HG03571 (cell line): ENCODE results near the gene RNF152.
"Not testable (repeated sequence)": the region's sequence is repeated elsewhere in the genome, so short reads cannot be mapped to it uniquely, and the experiment has no call there.

Experiments
- ATAC-seq: cut with Tn5 transposase; IDR thresholded peaks from one replicate; pipeline ENCODE4 v1.9.1; 2021; ENCODE audit not compliant: unreplicated experiment

RNF152 gene

GRCh38 chr18:61824733-61825363, 68.0 kb downstream of the RNF152 start:
- ATAC-seq: no peak

- ATAC-seq: no peak
These were observed 69.2 kb downstream of the RNF152 start for GRCh38 chr18:61823595-61823994.

DNA sequence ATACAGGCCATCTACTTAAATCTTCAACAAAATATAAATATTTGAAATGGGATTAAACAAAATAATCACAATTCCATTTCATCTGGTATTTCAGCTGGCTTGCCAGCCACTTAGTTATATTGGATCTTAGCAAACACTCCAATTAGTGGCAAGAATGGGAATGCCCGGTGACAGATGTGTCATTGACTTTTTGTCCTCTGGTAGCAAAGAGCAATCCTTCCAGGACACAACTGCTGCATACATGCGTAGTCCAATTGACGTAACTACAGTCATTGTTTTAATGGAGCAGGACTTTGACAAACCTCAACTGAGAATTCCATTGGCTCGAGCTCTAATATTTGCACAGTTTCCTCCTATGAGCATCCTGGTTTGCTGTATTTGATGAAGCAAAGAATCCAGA, 69.9 kb downstream of the RNF152 start:
- ATAC-seq: no peak

GRCh38 chr18:61821748-61822147, 71.1 kb downstream of the RNF152 start:
- no peak for ATAC-seq

- ATAC-seq: no peak
These were observed 71.9 kb downstream of the RNF152 start for GRCh38 chr18:61820882-61821281.

DNA sequence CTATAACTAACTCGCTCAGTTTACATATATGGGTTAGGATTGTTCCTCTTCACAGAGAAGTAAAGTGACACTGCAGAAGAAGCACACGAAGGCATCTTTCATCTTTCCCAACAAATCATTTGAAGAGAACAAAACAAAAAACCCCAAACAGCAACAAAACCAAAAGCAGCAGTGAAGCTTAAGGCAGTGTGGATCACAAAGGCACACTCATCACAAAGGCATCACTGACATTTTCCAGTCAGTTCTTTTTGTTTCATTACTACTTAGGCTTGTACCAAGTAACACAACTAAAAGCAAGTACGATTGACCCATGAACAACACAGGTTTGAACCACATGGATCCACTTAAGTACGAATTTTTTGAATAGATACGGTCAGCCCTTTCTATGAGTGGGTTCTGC, 75.7 kb downstream of the RNF152 start:
- ATAC-seq: no peak

GRCh38 chr18:61815885-61816470, 76.8 kb downstream of the RNF152 start:
- ATAC-seq: no peak

DNA sequence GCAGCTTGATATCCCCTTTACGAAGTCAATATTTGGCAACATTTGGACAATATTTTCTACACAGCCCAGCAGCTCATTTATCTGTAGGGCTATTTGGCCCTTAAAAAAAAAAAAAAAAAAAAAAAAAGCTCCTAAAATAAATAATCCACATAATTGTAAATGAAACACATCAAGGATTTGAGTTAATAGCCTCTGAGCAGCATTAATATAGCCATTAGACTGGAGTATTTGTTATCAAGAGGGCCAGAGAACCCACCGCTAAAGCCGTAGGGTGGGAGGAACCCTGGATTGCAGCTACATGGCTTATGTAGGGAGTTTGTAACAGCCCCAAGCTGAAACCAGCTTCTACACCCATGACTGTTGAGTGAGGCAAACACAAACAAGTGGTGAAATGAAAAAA, 84.5 kb downstream of the RNF152 start:
- ATAC-seq: no peak

DNA sequence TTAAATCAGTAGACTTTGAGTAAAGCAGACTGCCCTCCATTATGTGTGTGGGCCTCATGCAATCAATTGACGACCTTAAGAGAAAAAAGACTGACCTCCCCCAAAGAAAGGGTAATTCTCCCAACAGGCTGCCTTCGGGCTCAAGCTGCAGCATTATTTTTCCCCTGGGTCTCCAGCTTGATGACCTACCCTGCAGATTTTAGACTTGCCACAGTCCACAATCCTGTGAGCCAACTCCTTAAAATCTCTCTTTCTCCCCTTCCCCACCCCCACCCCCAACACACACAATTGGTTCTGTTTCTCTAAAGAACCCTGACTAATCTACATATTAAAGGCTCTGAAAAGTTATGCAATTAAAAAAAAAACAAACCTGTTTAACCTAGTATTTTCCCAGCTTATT, 89.4 kb downstream of the RNF152 start:
- no peak for ATAC-seq

DNA sequence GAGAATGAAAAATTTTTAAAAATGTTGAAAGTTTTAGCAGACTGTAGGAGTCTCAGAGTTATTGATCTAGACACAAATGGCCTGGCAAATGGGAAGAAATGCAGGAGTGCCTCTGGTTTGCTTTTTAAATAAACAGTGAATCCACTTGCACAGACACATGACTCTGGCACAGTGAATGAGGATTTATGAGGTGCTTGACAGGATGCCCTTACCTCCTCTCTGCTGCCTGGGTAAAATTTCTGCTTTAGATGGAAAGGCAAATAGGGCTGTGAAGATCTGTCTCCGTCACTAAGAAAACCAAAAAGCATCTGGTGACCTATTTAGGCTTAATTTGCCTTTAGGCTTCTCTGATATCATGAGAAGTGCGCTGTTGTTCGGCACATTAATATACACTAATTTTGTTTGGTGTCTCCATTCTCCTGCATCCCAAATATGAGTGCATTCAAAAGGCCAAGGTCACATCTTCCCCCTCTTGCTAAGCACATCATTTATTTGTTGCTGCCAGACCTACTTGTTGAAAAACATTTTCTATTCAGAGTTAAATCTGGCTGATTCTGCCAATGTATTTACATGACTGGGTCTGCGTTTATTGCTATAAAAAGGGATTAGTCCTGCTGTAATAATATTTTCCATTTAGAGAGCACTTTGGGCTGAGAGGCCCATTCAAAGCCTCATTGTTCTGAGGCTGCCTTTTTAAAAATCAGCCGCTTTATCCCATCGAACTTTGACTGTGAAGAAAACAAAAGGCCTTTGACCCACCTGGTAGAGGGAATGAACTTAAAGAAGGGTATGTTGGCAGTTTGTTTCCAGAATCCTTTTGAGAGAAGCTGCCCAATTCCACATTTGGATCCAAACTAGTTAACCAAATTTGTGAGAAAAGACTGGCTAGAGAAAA, 94.9 kb downstream of the RNF152 start:
- no peak for ATAC-seq

GRCh38 chr18:61791031-61791430, 101.8 kb downstream of the RNF152 start:
- no peak for ATAC-seq

DNA sequence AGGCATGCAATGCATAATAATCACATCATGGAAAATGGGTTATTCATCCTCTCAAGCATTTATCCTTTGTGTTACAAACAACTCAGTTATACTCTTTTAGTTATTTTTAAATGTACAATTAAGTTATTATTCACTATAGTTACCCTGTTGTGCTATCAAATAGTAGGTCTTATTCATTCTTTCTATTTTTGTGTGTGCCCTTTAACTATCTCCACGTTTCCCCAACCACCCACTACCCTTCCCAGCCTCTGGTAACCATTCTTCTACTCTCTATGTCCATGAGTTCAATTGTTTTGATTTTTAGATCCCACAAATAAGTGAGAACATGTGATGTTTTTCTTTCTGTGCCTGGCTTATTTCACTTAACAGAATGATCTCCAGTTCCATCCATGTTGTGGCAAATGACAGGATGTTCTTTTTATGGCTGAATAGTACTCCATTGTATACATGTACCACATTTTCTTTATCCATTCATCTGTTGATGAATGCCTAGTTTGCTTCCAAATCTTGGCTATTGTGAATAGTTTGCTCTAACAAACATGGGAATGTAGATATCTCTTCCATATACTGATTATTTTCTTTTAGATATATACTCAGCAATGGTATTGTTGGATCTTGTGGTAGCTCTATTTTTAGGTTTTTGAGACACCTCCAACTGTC, 105.7 kb downstream of the RNF152 start:
- ATAC-seq: not testable (repeated sequence)

- ATAC-seq: no peak
These were observed 107.2 kb downstream of the RNF152 start for GRCh38 chr18:61785588-61785987.

- ATAC-seq: no peak
These were observed 108.0 kb downstream of the RNF152 start for GRCh38 chr18:61784834-61785233.

DNA sequence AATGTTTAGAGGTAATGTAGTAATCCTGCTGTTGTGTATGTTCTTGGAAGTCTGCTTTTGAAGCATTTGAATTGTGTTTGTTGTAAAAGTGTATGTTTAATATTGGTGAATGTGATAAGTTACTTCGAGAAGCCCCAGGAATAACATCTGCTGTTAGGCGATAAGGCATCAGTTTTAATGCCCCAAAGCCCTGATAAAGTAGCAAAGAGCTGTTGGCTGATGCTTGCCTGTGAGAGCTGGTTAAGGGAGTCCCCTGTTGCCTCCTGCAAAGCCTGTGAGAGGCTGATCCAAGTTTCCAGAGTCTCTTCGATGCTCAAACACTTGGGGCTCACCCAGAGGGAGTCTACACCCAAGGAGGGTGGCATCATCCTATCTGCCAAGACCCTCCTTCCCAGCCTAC, 110.3 kb downstream of the RNF152 start:
- ATAC-seq: no peak

DNA sequence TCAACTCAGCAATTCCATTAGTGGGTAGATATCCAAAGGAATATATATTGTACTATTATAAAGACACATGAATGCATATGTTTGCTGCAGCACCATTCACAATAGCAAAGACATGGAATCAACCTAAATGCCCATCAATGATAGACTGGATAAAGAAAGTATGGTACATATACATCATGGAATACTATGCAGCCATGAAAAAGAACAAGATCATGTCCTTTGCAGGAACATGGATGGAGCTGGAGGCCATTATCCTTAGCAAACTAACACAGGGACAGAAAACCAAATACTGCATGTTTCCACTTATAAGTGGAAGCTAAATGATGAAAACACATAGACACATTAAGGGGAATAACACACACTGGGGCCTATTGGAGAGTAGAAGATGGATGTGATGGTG, 116.6 kb downstream of the RNF152 start:
- not testable (repeated sequence) for ATAC-seq

- ATAC-seq: no peak
These were observed 118.0 kb downstream of the RNF152 start for GRCh38 chr18:61774846-61775245.

DNA sequence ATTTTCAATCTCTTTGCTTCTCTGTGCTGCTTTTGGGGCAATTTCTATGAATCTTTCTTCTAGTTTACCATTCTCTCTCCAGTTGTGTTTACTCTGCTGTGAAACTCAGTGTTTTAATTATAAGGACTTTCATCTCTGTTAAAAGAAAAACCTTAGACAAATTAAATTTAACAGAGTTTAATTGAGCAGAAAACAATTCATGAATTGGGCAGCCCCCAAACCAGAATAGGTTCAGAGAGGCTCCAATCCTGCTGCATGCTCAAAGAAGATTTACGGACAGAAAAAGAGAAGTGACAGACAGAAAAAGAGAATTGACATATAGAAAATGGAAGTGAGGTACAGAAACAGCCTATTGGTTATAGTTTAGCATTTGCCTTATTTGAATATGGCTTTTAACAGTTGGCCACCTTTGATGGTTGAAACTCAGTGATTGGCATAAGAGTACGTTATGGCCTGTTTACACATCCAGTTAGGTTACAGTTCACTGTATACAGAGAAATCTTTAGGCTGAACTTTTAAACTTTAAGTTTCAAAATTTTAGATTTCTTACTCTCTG, 120.4 kb downstream of the RNF152 start:
- no peak for ATAC-seq

DNA sequence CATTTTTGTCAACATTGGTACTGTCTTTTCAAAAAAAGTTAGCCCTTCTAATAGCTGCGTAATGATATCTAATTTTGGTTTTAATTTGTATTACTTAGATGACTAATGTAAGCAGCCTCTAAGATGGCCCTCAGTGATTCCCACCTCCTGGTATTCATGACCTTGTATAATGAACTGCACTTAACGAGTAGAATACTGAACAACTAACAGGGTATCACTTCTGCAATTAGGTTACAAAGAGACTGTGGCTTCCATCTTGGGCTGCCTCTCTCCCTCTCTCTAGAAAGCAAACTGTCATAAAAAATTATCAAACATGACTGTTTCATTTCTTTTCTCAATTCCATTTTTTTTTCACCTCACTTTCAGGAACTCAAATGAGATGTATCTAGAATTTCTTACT, 120.9 kb downstream of the RNF152 start:
- no peak for ATAC-seq

- no peak for ATAC-seq
These were observed 122.5 kb downstream of the RNF152 start for GRCh38 chr18:61770279-61770678.

- ATAC-seq: no peak
These were observed 126.4 kb downstream of the RNF152 start for GRCh38 chr18:61766266-61766884.
